LHCN-M2 (cell line): ENCODE data around the gene AJAP1. TPM values are rescaled to one million over a fixed set of nuclear protein-coding genes. Genes with fewer than 3 reads are reported as not detected.

Source experiments
- DNase-seq: peaks from one replicate; pipeline ENCODE4 v3.0.0-alpha.2; 2012; ENCODE audit warnings: low read depth
- total RNA-seq: library from RNA; depleted of rRNA; stranded (reverse); fragments of >200 nt; gene quantifications from 2 replicates; pipeline ENCODE4 v1.2.3, GENCODE V29; 2014

The AJAP1 gene
- total RNA-seq, 1 experiment from 2014 or later, result not detected

DNA sequence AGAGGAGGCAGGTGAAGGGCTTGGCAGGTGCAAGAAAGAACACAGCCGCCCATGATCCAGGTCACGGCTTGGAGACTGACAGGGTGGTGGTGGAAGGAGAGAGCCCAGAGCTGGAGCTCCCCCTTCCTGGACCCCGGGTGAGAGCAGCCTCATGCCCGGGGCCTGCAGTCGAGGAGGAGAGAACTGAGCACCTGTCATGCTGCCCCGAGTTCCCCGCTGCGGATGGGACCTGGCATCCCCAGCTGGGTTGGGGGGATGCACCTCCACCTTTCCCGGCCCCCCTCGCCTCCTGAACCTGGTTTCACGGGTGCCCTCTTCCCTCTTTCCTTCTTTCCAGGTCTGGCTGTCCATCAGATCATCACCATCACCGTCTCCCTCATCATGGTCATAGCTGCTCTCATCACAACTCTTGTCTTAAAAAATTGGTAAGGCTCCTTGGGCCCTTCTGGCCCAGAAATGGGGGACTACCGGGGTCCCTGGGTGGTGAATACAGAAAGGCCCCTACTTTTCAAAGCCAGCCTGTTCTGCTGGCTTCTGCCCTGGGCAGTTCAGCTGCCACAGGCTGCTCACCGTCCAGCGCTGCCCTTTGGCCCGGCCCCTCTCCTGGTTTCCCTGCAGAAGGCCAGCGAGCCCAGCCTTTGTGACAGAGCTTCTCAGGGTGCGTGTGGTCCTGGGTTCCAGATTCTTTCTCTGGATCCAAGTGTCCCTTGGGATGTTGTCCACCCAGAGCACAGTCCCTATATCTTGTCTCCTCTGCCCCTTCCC lies 115.3 kb downstream of the AJAP1 start:
- DNase-seq, result no peak

- DNase-seq, result no peak
These were observed 116.3 kb downstream of the AJAP1 start for GRCh38 chr1:4770713-4771112.

DNA sequence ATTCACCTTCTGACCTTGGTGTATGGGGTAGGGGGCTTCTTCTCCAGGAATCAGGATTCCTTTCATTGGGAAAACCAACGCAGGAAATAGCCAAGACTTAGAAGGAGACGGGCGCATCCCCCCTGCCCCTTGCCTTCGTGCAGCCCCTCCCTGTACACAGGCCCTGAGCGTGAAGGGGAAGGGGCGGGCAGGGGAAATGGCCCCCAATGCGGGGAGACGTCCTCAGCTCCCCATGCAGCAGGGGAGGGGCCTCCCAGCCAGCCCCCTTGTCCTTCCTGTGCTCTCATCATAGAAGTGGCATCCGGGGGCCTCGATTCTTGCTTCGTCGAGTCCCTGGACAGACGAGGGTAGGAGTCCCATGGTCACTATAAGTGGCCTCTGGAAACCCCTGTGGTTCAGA lies 116.9 kb downstream of the AJAP1 start:
- no peak for DNase-seq

DNA sequence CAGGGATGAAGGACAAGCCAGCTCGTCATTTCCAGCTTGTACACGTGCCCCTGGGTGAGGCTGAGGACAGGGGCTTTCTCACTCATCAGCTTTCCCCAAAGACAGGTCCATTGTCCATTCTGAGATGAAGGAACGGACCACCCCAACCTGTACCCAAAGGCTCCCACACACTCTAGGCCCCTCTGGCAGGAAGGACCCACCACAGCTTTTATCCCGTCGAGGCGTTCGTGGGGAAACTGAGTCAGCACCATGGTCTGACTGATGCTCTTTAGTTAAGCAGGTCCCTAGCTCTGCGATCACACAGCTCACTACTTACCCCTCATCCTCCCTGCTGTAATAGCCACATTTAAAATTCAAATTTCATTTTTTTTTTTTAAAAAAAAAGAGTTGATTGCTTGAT lies 117.3 kb downstream of the AJAP1 start:
- DNase-seq, result no peak

DNA sequence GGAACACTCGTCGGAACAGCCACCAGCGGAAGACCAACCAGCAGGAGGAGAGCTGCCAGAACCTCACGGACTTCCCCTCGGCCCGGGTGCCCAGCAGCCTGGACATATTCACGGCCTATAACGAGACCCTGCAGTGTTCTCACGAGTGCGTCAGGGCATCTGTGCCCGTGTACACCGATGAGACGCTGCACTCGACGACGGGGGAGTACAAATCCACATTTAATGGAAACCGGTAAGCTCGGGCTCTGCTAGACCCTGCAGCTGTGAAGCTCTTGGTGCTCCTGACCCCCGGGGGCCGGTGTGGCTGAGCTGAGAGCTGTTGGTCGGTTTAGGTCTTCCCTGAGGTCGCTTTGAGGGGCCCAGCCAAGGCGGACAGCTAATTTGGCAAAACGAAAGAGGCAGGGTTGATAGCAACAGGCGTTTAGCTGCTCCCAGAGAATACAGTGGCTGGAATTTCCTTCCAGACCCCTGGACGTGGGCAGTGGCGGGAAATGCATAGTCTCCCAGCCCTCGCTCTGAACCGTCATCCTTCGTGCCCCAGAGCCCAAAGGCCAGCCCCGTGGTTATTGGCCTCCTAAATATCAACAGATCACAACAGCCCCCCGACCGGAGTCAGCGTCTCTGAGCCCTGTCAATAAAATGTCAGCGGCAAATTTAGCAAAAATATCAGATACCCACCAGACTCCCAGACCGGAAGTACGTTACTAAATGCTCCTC lies 118.0 kb downstream of the AJAP1 start:
- DNase-seq, result no peak

GRCh38 chr1:4773226-4773625 lies 118.8 kb downstream of the AJAP1 start:
- DNase-seq, result no peak

GRCh38 chr1:4775506-4775905 lies 121.1 kb downstream of the AJAP1 start:
- no peak for DNase-seq

- DNase-seq, result no peak
These were observed 123.6 kb downstream of the AJAP1 start for GRCh38 chr1:4778056-4778455.

- no peak for DNase-seq
These were observed 127.2 kb downstream of the AJAP1 start for GRCh38 chr1:4781646-4782045.

DNA sequence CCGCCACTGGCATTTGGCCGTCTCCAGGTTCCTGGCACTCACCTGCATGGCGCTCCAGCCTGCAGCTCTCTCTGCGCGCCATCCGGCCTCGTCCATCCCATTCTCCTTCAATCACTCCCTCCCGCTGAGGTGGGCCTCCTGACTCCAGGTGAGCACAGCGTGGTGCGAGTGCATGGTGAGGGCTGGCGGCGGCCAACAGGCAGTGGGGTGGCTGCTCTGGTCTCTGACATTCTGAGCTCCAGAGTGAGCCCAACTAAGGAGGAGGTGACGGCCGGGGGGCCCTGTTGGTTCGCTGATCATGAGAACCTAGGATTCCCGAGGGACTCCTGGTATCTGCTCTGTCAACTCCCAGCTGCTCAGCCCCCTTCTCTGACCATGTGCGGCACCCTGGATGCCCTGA lies 130.4 kb downstream of the AJAP1 start:
- DNase-seq, result no peak

GRCh38 chr1:4786055-4786454 lies 131.6 kb downstream of the AJAP1 start:
- DNase-seq, result no peak

GRCh38 chr1:4787551-4787950 lies 133.1 kb downstream of the AJAP1 start:
- DNase-seq, result no peak

DNA sequence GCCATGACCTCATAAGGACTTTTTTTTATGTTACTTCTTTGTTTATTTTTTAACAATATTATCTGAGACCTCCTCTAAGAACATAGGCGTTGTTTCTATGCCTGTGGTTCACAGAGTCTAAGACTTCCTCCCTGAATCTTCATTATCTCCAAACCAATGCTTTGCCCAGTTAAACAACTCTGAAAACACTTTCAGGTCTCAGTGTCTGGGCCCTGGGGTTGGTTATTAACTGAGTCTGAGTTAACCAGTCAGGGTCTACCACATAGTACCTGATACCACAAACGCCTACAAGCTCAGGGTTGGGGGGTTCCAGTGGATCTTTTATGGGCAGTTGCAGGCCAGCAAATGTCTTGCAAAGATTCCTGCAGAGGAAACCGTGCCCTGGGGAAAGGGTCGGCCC lies 138.2 kb downstream of the AJAP1 start:
- no peak for DNase-seq

GRCh38 chr1:4794020-4794780 lies 139.8 kb downstream of the AJAP1 start:
- DNase-seq, result no peak

GRCh38 chr1:4796161-4797015 lies 142.0 kb downstream of the AJAP1 start:
- no peak for DNase-seq

DNA sequence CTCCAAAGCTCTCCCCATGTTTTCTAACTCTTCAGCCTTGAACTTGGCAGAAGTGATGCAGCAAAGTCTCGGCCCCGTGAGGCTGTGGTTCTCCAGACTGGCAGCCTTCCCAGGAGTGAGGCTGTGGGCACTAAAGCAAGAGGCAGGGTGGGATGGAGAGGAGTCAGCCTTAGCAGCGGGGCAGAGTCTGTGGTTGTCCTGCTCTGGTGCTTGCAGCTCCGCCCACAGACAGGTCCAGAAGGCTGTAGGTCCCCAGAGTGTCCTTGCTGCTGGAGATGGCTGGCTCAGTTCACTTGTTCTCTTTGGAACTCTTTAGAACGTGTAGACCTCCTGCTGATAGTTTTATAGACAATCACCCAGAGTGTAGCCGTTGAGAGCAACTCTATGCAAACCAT lies 142.6 kb downstream of the AJAP1 start:
- DNase-seq, result no peak

GRCh38 chr1:4797429-4797828 lies 143.0 kb downstream of the AJAP1 start:
- no peak for DNase-seq

GRCh38 chr1:4801192-4801924 lies 146.9 kb downstream of the AJAP1 start:
- DNase-seq, result no peak

DNA sequence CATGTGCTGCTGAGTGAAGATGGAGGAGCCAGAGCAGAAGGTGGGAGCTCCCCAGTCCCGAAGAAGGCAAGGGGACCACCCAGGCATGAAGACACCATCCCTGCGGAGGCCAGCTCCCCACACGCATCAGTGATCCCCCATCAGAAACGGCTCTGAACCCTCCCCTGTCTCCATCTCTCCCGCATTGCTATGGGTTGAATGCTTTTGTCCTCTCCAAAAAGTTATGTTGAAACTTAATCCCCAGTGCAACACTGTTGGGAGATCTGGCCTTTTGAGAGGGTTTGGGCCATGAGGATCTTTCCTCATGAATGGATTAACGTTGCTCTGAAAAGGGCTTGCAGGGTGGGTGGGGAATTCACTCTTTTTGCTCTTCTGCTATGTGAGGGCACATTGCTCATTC lies 147.6 kb downstream of the AJAP1 start:
- no peak for DNase-seq

DNA sequence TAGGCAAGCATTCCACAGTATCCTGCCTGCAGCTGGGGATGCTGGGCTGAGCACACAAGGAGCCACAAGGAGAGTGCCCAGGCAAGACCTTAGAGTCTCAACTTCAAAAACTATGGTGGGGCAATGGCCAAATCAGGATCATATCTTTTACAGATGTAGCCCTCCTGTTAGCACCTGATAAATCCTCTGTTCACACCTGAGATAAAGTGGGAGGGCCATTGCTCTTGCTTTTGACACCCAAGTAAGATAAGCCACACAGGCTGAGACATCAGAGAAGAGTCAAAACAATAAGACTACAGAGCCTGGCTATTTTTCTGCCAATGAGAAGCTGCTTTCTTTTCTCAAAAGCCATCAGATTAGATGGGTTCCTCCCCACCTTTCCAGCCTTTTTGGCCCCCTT lies 148.9 kb downstream of the AJAP1 start:
- DNase-seq, result no peak

- DNase-seq, result no peak
These were observed 151.6 kb downstream of the AJAP1 start for GRCh38 chr1:4805987-4806386.
